Natural killer cell (primary cell): Measurements from ENCODE around the gene MYG1. TPM values are rescaled to one million over a fixed set of nuclear protein-coding genes. Genes with fewer than 3 reads are reported as not detected.

ENCODE experiments used
- ATAC-seq, 3 donors: fragments of 150-1000 bp in 2 of 3; fragments of 200-7000 bp in 1 of 3; cut with Tn5 transposase; 1 replicate in 1 of 3; 2 replicates in 2 of 3; pipeline ENCODE4 v1.10.0; 2021; ENCODE audit warnings: mild to moderate bottlenecking in 2 of 3, moderate library complexity in 2 of 3
- DNase-seq, 2 donors: peaks; one replicate each; pipeline versions ENCODE4 v3.0.0 to v3.0.0-alpha.2; 2013 to 2021; ENCODE audit warnings: mixed read lengths in 1 of 2
- H3K27ac ChIP-seq: one replicate; pipeline ENCODE4 v1.5.1; 2013; ENCODE audit warnings: mild to moderate bottlenecking, low read length
- H3K27me3 ChIP-seq: one replicate; pipeline ENCODE4 v1.6.1; 2013; ENCODE audit warnings: low read length; ENCODE audit not compliant: control insufficient read depth, insufficient read depth
- H3K36me3 ChIP-seq: one replicate; pipeline ENCODE4 v1.6.1; 2013; ENCODE audit warnings: low read length; ENCODE audit not compliant: control insufficient read depth, insufficient read depth
- H3K4me1 ChIP-seq: one replicate; pipeline ENCODE4 v1.6.1; 2013; ENCODE audit warnings: low read length; ENCODE audit not compliant: control insufficient read depth, insufficient read depth
- H3K4me3 ChIP-seq: one replicate; pipeline ENCODE4 v1.5.1; 2013; ENCODE audit warnings: low read length
- H3K9me3 ChIP-seq: one replicate; pipeline ENCODE4 v1.6.1; 2013; ENCODE audit warnings: low read length; ENCODE audit not compliant: control insufficient read depth, insufficient read depth
- H3K27ac Mint-ChIP-seq, 2 donors: one replicate each; pipeline ENCODE4 v1.8.0; 2022; ENCODE audit warnings: mild to moderate bottlenecking in 2 of 2, mixed read lengths in 2 of 2, moderate library complexity in 1 of 2
- H3K27me3 Mint-ChIP-seq, 2 donors: one replicate each; pipeline ENCODE4 v1.8.0; 2022; ENCODE audit warnings: low read depth in 2 of 2, mixed read lengths in 2 of 2
- H3K36me3 Mint-ChIP-seq: one replicate; pipeline ENCODE4 v1.8.0; 2022; ENCODE audit warnings: mixed read lengths
- H3K4me1 Mint-ChIP-seq, 2 donors: one replicate each; pipeline ENCODE4 v1.8.0; 2022; ENCODE audit warnings: mixed read lengths in 2 of 2
- H3K4me3 Mint-ChIP-seq: one replicate; pipeline ENCODE4 v1.8.0; 2022; ENCODE audit warnings: mild to moderate bottlenecking, moderate library complexity, mixed read lengths
- H3K9me3 Mint-ChIP-seq, 2 donors: one replicate each; pipeline ENCODE4 v1.8.0; 2022; ENCODE audit warnings: mixed read lengths in 2 of 2
- CTCF ChIP-seq: fragments of 200-600 bp; IDR thresholded peaks from one replicate; pipeline ENCODE4 v1.8.0; 2022; ENCODE audit warnings: antibody characterized with exemption
- WGBS: methylation state at CpG from one replicate; pipeline ENCODE4 v1.1.7; 2013; ENCODE audit warnings: missing lambda C conversion rate; ENCODE audit not compliant: insufficient coverage; 5-methylcytosine and 5-hydroxymethylcytosine counted together
- intact Hi-C: fragments of 100-400 bp; cut with micrococcal nuclease; formaldehyde crosslinking; loops from one replicate; pipeline ENCODE4 v1.14.2; 2022
- total RNA-seq, 4 donors: library from RNA; stranded (reverse); fragments of 120-200 nt in 1 of 4; gene quantifications; one replicate each; pipeline versions ENCODE4 v1.2.3 to v1.2.4, GENCODE V29; 2013 to 2022

The MYG1 gene
- total RNA-seq, 3 donors from 2014 or later (not counting 1 experiment from before 2014, with no cell fraction given), result 22.8 to 30.6 (median 28.1) TPM

GRCh38 chr12:53324113-53324778, 24.8 kb downstream of the MYG1 start:
- Mint-ChIP-seq H3K36me3 (no peaks in the 10 kb centered on the region), H3K4me3 (peak overlapping the region; percentile 96), H3K9me3 (no peaks in the 10 kb centered on the region), H3K27ac (peak overlapping the region; percentile 93 to 97), H3K27me3 (peaks cover 0 to 10% of the 10 kb centered on the region in 2 donors), H3K4me1 (peaks cover 34 to 43% of the 10 kb centered on the region in 2 donors)
- H3K27me3 ChIP-seq, result no peaks in the 10 kb centered on the region
- ATAC-seq, result peak; percentile 19 to 46 (median 23)
- H3K27ac ChIP-seq, result peak overlapping the region; percentile 89
- no peaks in the 10 kb centered on the region for H3K36me3 ChIP-seq
- no peak for TF ChIP-seq CTCF
- peak; percentile 41 to 77 for DNase-seq
- H3K4me1 ChIP-seq, result peaks cover 38% of the 10 kb centered on the region
- H3K4me3 ChIP-seq, result peak overlapping the region; percentile 57
- intact Hi-C loops, result loop anchor here (1.0 to 10.0 kb wide), 4 partner anchors 21 to 181 kb away; partner anchors contain the start of genes NPFF and TARBP2
- H3K9me3 ChIP-seq, result no peaks in the 10 kb centered on the region
- under 1% methylated on average over 26 of the region's 28 CpGs for WGBS

GRCh38 chr12:53324779-53325510, 25.4 kb downstream of the MYG1 start:
- Histone ChIP-seq H3K4me3 (peak overlapping the region; percentile 57), H3K4me1 (peaks cover 38% of the 10 kb centered on the region), H3K36me3 (no peaks in the 10 kb centered on the region), H3K27ac (peak overlapping the region; percentile 89), H3K9me3 (no peaks in the 10 kb centered on the region), H3K27me3 (no peaks in the 10 kb centered on the region)
- Mint-ChIP-seq H3K27ac (peak overlapping the region; percentile 93 to 97), H3K4me1 (peaks cover 34 to 42% of the 10 kb centered on the region in 2 donors), H3K9me3 (no peaks in the 10 kb centered on the region), H3K27me3 (peaks cover 0 to 12% of the 10 kb centered on the region in 2 donors), H3K4me3 (peak overlapping the region; percentile 96), H3K36me3 (no peaks in the 10 kb centered on the region)
- intact Hi-C loops, result loop anchor here (1.0 to 10.0 kb wide), 4 partner anchors 20 to 180 kb away; partner anchors contain the start of genes NPFF and TARBP2
- peak; percentile 82 to 89 for DNase-seq
- TF ChIP-seq CTCF, result peak; percentile 69
- ATAC-seq, result peak; percentile 64 to 79 (median 66)
- WGBS, result under 1% methylated on average over 69 of the region's 69 CpGs

GRCh38 chr12:53325511-53326061, 26.1 kb downstream of the MYG1 start:
- Histone ChIP-seq H3K9me3 (no peaks in the 10 kb centered on the region), H3K36me3 (no peaks in the 10 kb centered on the region), H3K4me1 (peaks cover 35% of the 10 kb centered on the region), H3K27me3 (no peaks in the 10 kb centered on the region), H3K27ac (peak overlapping the region; percentile 89), H3K4me3 (peak overlapping the region; percentile 57)
- Mint-ChIP-seq H3K9me3 (no peaks in the 10 kb centered on the region), H3K4me1 (peaks cover 31 to 35% of the 10 kb centered on the region in 2 donors), H3K36me3 (no peaks in the 10 kb centered on the region), H3K4me3 (peak overlapping the region; percentile 77), H3K27ac (peak overlapping the region in 1 of 2 donors; percentile 93), H3K27me3 (peaks cover 0 to 12% of the 10 kb centered on the region in 2 donors)
- ATAC-seq (no peak), DNase-seq (peak; percentile 30 to 46)
- intact Hi-C loops, result loop anchor here (2.0 to 10.0 kb wide), 2 partner anchors 53 to 179 kb away; partner anchors contain the start of genes NPFF and TARBP2
- WGBS, result under 1% methylated on average over 50 of the region's 50 CpGs
- TF ChIP-seq CTCF, result no peak
